Omental fat pad (tissue), 4 donors: ENCODE data around the gene KCTD17. TPM values are rescaled to one million over a fixed set of nuclear protein-coding genes. Genes with fewer than 3 reads are reported as not detected.

Experiments
- ATAC-seq: fragments of 150-250 bp; one replicate; pipeline ENCODE4 v1.9.1; 2016; ENCODE audit warnings: mild to moderate bottlenecking, moderate library complexity; ENCODE audit not compliant: low FRiP score
- DNase-seq: peaks from one replicate; pipeline ENCODE4 v3.0.0-alpha.2; 2019; ENCODE audit warnings: low spot score
- total RNA-seq, 4 donors: library from RNA; depleted of rRNA; stranded (reverse); fragments of >200 nt; gene quantifications; one replicate each; pipeline ENCODE4 v1.1.0, GENCODE V29; 2016
- TF ChIP-seq, protein P1 (sequence below), 3 donors: fragments of 450-650 bp; IDR thresholded peaks; one replicate each; pipeline ENCODE4 v1.5.1; 2016 to 2017; ENCODE audit warnings: antibody characterized with exemption in 3 of 3, mild to moderate bottlenecking in 3 of 3, moderate library complexity in 2 of 3

KCTD17 gene
- total RNA-seq, 4 donors from 2014 or later = 6.2 to 17.3 (median 8.3) TPM

GRCh38 chr22:37056246-37056645, 4.7 kb downstream of the KCTD17 start:
- DNase-seq = no peak

DNA sequence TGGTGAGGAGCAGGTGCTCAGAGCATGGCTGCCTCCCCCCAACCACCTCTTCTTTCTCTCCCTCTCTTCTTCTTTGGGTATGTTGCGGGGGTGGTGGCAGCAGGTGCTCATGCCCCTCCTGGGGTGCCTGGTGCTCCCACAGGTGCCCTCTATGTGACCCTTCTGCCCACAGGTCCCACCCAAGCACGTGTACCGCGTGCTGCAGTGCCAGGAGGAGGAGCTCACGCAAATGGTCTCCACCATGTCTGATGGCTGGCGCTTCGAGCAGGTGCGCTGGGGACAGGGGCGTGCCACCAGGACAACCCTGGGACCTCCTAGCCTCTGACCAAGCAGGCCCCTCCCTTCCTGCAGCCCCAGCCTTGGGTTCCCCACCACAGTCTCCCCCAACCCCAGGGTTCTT, 5.7 kb downstream of the KCTD17 start:
- DNase-seq (no peak), ATAC-seq (no peak)
- TF ChIP-seq, protein P1, sequence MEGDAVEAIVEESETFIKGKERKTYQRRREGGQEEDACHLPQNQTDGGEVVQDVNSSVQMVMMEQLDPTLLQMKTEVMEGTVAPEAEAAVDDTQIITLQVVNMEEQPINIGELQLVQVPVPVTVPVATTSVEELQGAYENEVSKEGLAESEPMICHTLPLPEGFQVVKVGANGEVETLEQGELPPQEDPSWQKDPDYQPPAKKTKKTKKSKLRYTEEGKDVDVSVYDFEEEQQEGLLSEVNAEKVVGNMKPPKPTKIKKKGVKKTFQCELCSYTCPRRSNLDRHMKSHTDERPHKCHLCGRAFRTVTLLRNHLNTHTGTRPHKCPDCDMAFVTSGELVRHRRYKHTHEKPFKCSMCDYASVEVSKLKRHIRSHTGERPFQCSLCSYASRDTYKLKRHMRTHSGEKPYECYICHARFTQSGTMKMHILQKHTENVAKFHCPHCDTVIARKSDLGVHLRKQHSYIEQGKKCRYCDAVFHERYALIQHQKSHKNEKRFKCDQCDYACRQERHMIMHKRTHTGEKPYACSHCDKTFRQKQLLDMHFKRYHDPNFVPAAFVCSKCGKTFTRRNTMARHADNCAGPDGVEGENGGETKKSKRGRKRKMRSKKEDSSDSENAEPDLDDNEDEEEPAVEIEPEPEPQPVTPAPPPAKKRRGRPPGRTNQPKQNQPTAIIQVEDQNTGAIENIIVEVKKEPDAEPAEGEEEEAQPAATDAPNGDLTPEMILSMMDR (IDR thresholded peaks at IDR 0.05) = no peak

More at GRCh38 chr22:37056246-37056645, 4.7 kb downstream of the KCTD17 start:
- TF ChIP-seq, protein P1 (IDR thresholded peaks at IDR 0.05) = no peak
- ATAC-seq = no peak

DNA sequence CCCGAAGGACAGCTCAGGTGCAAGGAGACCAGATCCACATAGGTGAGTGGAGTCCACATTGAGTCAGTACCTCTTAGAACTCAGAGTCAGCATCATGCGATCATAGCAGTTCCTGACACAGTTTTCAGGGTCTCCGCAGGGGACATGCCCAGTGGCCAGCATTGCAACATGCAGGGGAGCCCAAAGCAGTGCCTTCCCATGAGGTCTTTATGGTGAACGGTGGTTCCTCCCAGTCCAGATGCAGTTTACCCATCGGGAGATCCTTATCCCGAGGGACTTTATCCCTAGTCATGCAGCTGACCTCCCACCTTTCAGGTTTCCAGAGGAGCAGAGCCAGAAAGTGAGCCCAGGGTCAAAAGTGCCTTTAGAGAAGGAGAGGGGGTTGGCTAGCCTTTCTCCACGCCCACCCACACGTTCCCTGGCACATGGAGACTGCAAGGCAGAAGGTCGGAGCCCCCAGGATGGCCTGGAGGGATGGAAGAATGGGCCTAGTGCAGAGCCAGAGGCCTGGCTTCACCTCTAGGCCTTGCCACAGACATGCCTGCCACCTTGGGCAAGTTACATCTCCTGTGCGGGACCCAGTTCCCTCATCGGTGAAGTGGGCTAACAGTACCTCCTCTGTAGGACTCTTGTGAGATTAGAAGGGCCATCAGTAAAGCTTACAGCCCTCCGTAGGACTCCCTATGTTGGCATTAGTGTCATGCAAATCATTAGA, 6.4 kb downstream of the KCTD17 start:
- TF ChIP-seq, protein P1 (IDR thresholded peaks at IDR 0.05) = no peak
- no peak for ATAC-seq
- no peak for DNase-seq

DNA sequence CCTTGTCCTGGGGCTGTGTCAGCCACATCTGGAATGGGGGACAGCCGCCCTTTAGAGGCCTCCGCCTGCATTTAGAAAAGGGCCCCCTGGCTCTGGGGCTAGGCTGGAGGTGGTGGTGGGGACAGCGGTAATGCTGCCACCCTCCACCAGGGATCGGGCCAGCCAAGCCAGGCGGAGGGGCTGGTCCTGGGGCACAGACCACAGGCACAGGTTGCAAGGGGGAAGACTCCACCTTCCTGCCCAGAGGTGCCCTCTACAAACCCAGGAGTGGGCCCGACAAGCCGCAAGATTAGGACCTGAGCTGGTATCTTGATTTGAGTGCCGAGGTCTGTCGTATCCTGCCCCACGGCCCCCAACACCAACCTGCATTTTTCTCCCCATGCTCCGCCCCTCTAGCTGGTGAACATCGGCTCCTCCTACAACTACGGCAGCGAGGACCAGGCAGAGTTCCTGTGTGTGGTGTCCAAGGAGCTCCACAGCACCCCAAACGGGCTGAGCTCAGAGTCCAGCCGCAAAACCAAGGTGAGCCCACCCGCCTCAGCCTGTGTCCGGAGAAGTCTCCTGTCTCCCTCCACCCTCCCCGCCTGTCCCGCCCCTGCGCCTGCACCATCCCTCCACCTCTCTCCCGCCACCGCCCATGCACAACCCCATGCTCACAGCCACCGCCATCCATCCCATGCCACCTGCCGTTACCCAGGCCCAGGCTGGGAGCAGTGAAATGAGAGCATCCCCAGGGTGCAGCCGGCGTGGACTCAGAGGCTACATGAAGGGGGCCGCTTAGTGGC, 7.6 kb downstream of the KCTD17 start:
- DNase-seq (no peak), ATAC-seq (no peak)
- TF ChIP-seq, protein P1 (IDR thresholded peaks at IDR 0.05) = no peak

DNA sequence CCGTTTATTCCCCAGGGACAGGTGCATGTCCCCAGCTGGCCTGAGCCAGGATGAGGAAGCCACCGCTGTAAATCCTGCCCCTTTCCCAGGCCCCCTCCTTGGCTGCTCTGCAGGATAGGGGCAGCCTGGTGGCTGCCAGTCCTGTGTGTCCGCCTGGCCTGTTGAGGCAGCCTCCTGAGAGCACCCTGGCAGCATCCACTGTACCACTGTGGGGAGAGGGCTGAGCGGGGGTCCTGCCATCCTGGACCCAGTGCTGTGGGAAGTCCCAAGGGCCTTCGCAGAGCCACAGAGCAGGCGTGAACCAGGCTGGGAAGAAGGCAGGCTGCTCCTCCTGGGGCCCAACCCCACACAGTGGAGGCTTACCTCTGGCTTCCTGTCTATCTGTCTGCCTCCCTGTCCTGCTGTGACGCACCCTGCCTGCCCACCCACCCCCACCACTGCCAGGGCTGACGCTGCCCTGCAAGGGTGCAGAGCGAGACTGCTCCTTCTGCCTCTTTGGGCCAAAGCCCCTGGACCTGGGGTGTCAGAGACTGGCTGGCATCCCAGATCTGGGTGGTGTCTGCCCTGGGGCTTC, 8.4 kb downstream of the KCTD17 start:
- TF ChIP-seq, protein P1 (IDR thresholded peaks at IDR 0.05) = no peak
- no peak for ATAC-seq
- DNase-seq = no peak

DNA sequence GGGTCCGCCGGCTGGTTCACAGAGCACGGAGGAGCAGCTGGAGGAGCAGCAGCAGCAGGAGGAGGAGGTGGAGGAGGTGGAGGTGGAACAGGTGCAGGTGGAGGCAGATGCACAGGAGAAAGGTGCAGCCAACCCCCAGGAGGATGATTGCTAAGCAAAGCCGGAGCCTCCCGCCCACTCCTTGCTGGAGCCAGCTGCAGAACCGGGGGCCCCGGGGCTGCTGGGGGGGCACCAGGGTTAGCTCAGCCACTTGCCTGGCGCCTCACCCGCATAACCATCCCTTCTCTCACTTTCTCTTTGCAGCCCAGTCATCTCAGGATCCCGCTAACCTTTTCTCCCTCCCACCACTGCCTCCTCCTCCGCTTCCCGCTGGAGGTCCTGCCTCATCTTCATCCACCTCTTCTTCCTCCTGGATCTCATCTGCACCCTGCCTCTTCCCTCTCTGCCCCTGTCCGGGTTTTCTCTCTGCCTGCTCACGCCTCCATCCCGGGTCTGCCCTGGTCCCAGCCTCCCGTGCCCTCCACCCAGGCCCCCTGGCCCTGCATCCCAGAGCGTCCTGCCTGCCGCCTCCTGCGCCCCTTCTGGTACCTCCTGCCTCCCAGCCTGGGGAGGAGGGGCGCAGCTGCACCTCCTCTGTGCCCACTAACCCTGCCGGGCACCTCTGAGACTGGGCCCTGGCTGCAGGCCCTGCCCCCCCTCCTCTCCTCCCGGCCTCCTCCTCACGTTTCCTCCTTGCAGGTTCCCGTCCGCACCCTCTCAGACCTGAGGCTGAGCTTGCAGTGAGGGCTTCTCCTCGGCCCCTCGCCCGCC, 9.5 kb downstream of the KCTD17 start:
- TF ChIP-seq, protein P1 (IDR thresholded peaks at IDR 0.05) = no peak
- DNase-seq (no peak), ATAC-seq (no peak)
